Astrocyte (in vitro differentiated cells and primary cell): Measurements from ENCODE around the gene PDE7B. TPM values are rescaled to one million over a fixed set of nuclear protein-coding genes. Genes with fewer than 3 reads are reported as not detected.
A peak's percentile ranks its signal among the peaks of the same experiment; 100 is the strongest.

Source experiments
- DNase-seq: peaks from one replicate; pipeline ENCODE4 v3.0.0-alpha.2; 2010; ENCODE audit warnings: low read depth
- FAIRE-seq: peaks from 2 replicates; lab custom pipeline; 2011; peaks lifted over from hg19 to GRCh38; lab: Jason Lieb, UNC
- H2AFZ ChIP-seq: 2 replicates; pipeline ENCODE4 v1.6.0; 2012; ENCODE audit warnings: low read depth, low read length, inconsistent platforms
- H3K27ac ChIP-seq: 2 replicates; pipeline ENCODE4 v1.5.1; 2011; ENCODE audit warnings: low read depth, low read length, inconsistent platforms
- H3K27me3 ChIP-seq: 2 replicates; pipeline ENCODE4 v1.6.0; 2011; ENCODE audit warnings: low read length, inconsistent platforms; ENCODE audit not compliant: insufficient read depth
- H3K36me3 ChIP-seq: 2 replicates; pipeline ENCODE4 v1.5.1; 2011; ENCODE audit warnings: low read length, inconsistent platforms; ENCODE audit not compliant: insufficient read depth
- H3K4me1 ChIP-seq: 2 replicates; pipeline ENCODE4 v1.5.1; 2011; ENCODE audit warnings: low read length, inconsistent platforms; ENCODE audit not compliant: insufficient read depth
- H3K4me2 ChIP-seq: 2 replicates; pipeline ENCODE4 v1.6.0; 2012; ENCODE audit warnings: low read length, inconsistent platforms
- H3K4me3 ChIP-seq: 2 replicates; pipeline ENCODE4 v1.5.1; 2011; ENCODE audit warnings: low read depth, mild to moderate bottlenecking, low read length, inconsistent platforms; ENCODE audit not compliant: insufficient read depth
- H3K79me2 ChIP-seq: 2 replicates; pipeline ENCODE4 v1.6.0; 2012; ENCODE audit warnings: mild to moderate bottlenecking, low read length, inconsistent platforms; ENCODE audit not compliant: insufficient read depth
- H3K9ac ChIP-seq: 2 replicates; pipeline ENCODE4 v1.6.0; 2012; ENCODE audit warnings: mild to moderate bottlenecking, low read length, inconsistent platforms
- H3K9me3 ChIP-seq: 2 replicates; pipeline ENCODE4 v1.5.1; 2012; ENCODE audit warnings: low read depth, mild to moderate bottlenecking, low read length, inconsistent platforms; ENCODE audit not compliant: insufficient read depth
- H4K20me1 ChIP-seq: 2 replicates; pipeline ENCODE4 v1.6.0; 2012; ENCODE audit warnings: low read length, inconsistent platforms; ENCODE audit not compliant: insufficient read depth
- H3K27ac Mint-ChIP-seq: one replicate; pipeline ENCODE4 v1.8.0; 2021; ENCODE audit warnings: mild to moderate bottlenecking, mixed read lengths; ENCODE audit not compliant: unreplicated experiment
- H3K27me3 Mint-ChIP-seq: one replicate; pipeline ENCODE4 v1.8.0; 2021; ENCODE audit warnings: low read depth, mixed read lengths; ENCODE audit not compliant: unreplicated experiment
- H3K36me3 Mint-ChIP-seq: one replicate; pipeline ENCODE4 v1.8.0; 2021; ENCODE audit warnings: low read depth, mixed read lengths; ENCODE audit not compliant: unreplicated experiment
- H3K4me1 Mint-ChIP-seq: one replicate; pipeline ENCODE4 v1.8.0; 2021; ENCODE audit warnings: low read depth, mixed read lengths; ENCODE audit not compliant: unreplicated experiment
- H3K4me3 Mint-ChIP-seq: one replicate; pipeline ENCODE4 v1.8.0; 2021; ENCODE audit warnings: mild to moderate bottlenecking, moderate library complexity, mixed read lengths; ENCODE audit not compliant: unreplicated experiment
- H3K9me3 Mint-ChIP-seq: one replicate; pipeline ENCODE4 v1.8.0; 2021; ENCODE audit warnings: mild to moderate bottlenecking, mixed read lengths; ENCODE audit not compliant: unreplicated experiment
- CTCF ChIP-seq: IDR thresholded peaks from 2 replicates; pipeline ENCODE4 v1.5.1; 2011; ENCODE audit warnings: low read depth, mild to moderate bottlenecking, inconsistent platforms, low read length, moderate library complexity; ENCODE audit not compliant: insufficient read depth
- EZH2 ChIP-seq: IDR thresholded peaks from 2 replicates; pipeline ENCODE4 v1.6.1; 2012; ENCODE audit warnings: mild to moderate bottlenecking, low read length, inconsistent platforms; ENCODE audit not compliant: insufficient read depth
- total RNA-seq: library from RNA; stranded (reverse); gene quantifications from 2 replicates; pipeline ENCODE4 v1.2.1, GENCODE V29; 2021

The PDE7B gene
- total RNA-seq, 1 donor from 2014 or later, result 0.27 TPM

GRCh38 chr6:135972150-135972549 is 120.6 kb downstream of the PDE7B start:
- Mint-ChIP-seq H3K36me3 (no peaks in the 10 kb centered on the region), H3K4me3 (no peak overlapping the region), H3K27ac (no peak overlapping the region), H3K27me3 (no peaks in the 10 kb centered on the region), H3K4me1 (no peaks in the 10 kb centered on the region), H3K9me3 (peaks cover 2% of the 10 kb centered on the region)
- Histone ChIP-seq H3K27ac (no peak overlapping the region), H3K79me2 (no peaks in the 10 kb centered on the region), H3K27me3 (no peaks in the 10 kb centered on the region), H4K20me1 (no peaks in the 10 kb centered on the region), H3K36me3 (no peaks in the 10 kb centered on the region), H3K9ac (no peak overlapping the region), H3K4me3 (no peak overlapping the region), H3K4me2 (no peak overlapping the region), H2AFZ (no peak overlapping the region), H3K4me1 (no peaks in the 10 kb centered on the region), H3K9me3 (no peaks in the 10 kb centered on the region)
- TF ChIP-seq EZH2, result no peak
- no peak for TF ChIP-seq CTCF
- FAIRE-seq (no peak), DNase-seq (peak; percentile 23)

GRCh38 chr6:135972586-135972985 is 121.1 kb downstream of the PDE7B start:
- Histone ChIP-seq H3K9ac (no peak overlapping the region), H3K79me2 (no peaks in the 10 kb centered on the region), H4K20me1 (no peaks in the 10 kb centered on the region), H3K4me2 (no peak overlapping the region), H3K4me3 (no peak overlapping the region), H3K27me3 (no peaks in the 10 kb centered on the region), H3K27ac (no peak overlapping the region), H3K36me3 (no peaks in the 10 kb centered on the region), H2AFZ (no peak overlapping the region), H3K9me3 (no peaks in the 10 kb centered on the region), H3K4me1 (no peaks in the 10 kb centered on the region)
- DNase-seq, result no peak
- TF ChIP-seq CTCF (no peak), EZH2 (no peak)
- Mint-ChIP-seq H3K36me3 (no peaks in the 10 kb centered on the region), H3K9me3 (peaks cover 2% of the 10 kb centered on the region), H3K4me3 (no peak overlapping the region), H3K4me1 (no peaks in the 10 kb centered on the region), H3K27me3 (no peaks in the 10 kb centered on the region), H3K27ac (no peak overlapping the region)
- FAIRE-seq, result no peak

- H2AFZ ChIP-seq, result no peak overlapping the region
- H3K79me2 ChIP-seq, result no peaks in the 10 kb centered on the region
- Mint-ChIP-seq H3K4me1 (no peaks in the 10 kb centered on the region), H3K27ac (no peak overlapping the region), H3K27me3 (no peaks in the 10 kb centered on the region), H3K36me3 (no peaks in the 10 kb centered on the region), H3K4me3 (no peak overlapping the region), H3K9me3 (peaks cover 2% of the 10 kb centered on the region)
- H3K4me3 ChIP-seq, result no peak overlapping the region
- H3K27me3 ChIP-seq, result no peaks in the 10 kb centered on the region
- no peak overlapping the region for H3K9ac ChIP-seq
- H3K4me1 ChIP-seq, result no peaks in the 10 kb centered on the region
- H3K4me2 ChIP-seq, result no peak overlapping the region
- TF ChIP-seq EZH2 (no peak), CTCF (no peak)
- no peaks in the 10 kb centered on the region for H3K36me3 ChIP-seq
- DNase-seq, result no peak
- H3K27ac ChIP-seq, result no peak overlapping the region
- no peak for FAIRE-seq
- H3K9me3 ChIP-seq, result no peaks in the 10 kb centered on the region
- no peaks in the 10 kb centered on the region for H4K20me1 ChIP-seq
Measured at GRCh38 chr6:135974426-135974825, 122.9 kb downstream of the PDE7B start.
